HEK293 (cell line): ENCODE data around the gene CSMD2.

Experiments
- RBAK ChIP-seq: fragments of 450-650 bp; formaldehyde crosslinking; IDR thresholded peaks from 2 replicates; pipeline ENCODE4 v1.5.1; 2016; ENCODE audit warnings: missing biosample characterization, missing genetic modification characterization
- SCRT1 ChIP-seq: fragments of 450-650 bp; formaldehyde crosslinking; IDR thresholded peaks from 2 replicates; pipeline ENCODE4 v1.5.1; 2016; ENCODE audit warnings: missing biosample characterization, missing genetic modification characterization, borderline replicate concordance
- ZBTB1 ChIP-seq: fragments of 450-650 bp; formaldehyde crosslinking; IDR thresholded peaks from 2 replicates; pipeline ENCODE4 v1.5.1; 2016; ENCODE audit warnings: missing biosample characterization, missing genetic modification characterization
- ZNF341 ChIP-seq: fragments of 450-650 bp; formaldehyde crosslinking; IDR thresholded peaks from 2 replicates; pipeline ENCODE4; 2016; ENCODE audit warnings: low read depth, missing biosample characterization, missing genetic modification characterization
- ZNF521 ChIP-seq: fragments of 450-650 bp; formaldehyde crosslinking; IDR thresholded peaks from 2 replicates; pipeline ENCODE4 v1.5.1; 2017; ENCODE audit warnings: missing biosample characterization, mild to moderate bottlenecking, missing genetic modification characterization
- ZNF561 ChIP-seq: fragments of 450-650 bp; IDR thresholded peaks from 2 replicates; pipeline ENCODE4 v1.5.1; 2018; ENCODE audit warnings: missing biosample characterization, missing genetic modification characterization, borderline replicate concordance
- ZNF571 ChIP-seq: fragments of 450-650 bp; formaldehyde crosslinking; IDR thresholded peaks from 2 replicates; pipeline ENCODE4 v1.5.0; 2017; ENCODE audit warnings: missing biosample characterization, missing genetic modification characterization
- TF ChIP-seq, protein P1 (sequence below): fragments of 450-650 bp; formaldehyde crosslinking; IDR thresholded peaks from 2 replicates; pipeline ENCODE4 v1.5.1; 2016; ENCODE audit warnings: missing biosample characterization, missing genetic modification characterization
- TF ChIP-seq, protein P2 (sequence below): fragments of 450-650 bp; formaldehyde crosslinking; IDR thresholded peaks from 2 replicates; pipeline ENCODE4 v1.5.1; 2017; ENCODE audit warnings: missing biosample characterization, missing genetic modification characterization

DNA sequence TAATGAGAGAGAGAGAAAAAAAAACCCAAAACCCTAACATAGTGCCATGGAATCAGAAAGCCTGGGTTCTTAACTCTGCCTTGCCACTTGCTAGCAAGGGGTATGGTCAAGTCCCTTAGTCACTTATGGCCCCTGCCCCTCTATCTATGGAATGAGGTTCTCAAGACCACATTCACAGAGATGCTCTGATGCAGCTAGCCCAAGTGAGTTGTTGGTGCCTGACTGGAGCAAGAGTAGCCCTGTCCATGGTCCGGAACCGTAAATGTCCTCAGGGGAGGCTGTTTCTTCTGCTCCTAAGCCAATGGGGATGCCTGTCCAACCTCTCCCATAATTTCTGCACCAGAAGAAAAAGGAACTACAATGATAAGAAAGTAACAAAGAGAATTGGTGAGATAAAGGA is 56.8 kb downstream of the CSMD2 start:
- TF ChIP-seq, protein P1, sequence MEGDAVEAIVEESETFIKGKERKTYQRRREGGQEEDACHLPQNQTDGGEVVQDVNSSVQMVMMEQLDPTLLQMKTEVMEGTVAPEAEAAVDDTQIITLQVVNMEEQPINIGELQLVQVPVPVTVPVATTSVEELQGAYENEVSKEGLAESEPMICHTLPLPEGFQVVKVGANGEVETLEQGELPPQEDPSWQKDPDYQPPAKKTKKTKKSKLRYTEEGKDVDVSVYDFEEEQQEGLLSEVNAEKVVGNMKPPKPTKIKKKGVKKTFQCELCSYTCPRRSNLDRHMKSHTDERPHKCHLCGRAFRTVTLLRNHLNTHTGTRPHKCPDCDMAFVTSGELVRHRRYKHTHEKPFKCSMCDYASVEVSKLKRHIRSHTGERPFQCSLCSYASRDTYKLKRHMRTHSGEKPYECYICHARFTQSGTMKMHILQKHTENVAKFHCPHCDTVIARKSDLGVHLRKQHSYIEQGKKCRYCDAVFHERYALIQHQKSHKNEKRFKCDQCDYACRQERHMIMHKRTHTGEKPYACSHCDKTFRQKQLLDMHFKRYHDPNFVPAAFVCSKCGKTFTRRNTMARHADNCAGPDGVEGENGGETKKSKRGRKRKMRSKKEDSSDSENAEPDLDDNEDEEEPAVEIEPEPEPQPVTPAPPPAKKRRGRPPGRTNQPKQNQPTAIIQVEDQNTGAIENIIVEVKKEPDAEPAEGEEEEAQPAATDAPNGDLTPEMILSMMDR (tag by site-specific recombination) = no peak
- TF ChIP-seq SCRT1 (no peak), ZNF561 (no peak), ZBTB1 (tag by site-specific recombination) (no peak), ZNF341 (tag by site-specific recombination) (no peak), RBAK (no peak), ZNF571 (tag by site-specific recombination) (no peak), ZNF521 (tag by site-specific recombination) (no peak)
- TF ChIP-seq, protein P2, sequence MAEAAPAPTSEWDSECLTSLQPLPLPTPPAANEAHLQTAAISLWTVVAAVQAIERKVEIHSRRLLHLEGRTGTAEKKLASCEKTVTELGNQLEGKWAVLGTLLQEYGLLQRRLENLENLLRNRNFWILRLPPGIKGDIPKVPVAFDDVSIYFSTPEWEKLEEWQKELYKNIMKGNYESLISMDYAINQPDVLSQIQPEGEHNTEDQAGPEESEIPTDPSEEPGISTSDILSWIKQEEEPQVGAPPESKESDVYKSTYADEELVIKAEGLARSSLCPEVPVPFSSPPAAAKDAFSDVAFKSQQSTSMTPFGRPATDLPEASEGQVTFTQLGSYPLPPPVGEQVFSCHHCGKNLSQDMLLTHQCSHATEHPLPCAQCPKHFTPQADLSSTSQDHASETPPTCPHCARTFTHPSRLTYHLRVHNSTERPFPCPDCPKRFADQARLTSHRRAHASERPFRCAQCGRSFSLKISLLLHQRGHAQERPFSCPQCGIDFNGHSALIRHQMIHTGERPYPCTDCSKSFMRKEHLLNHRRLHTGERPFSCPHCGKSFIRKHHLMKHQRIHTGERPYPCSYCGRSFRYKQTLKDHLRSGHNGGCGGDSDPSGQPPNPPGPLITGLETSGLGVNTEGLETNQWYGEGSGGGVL (tag by site-specific recombination) = no peak
